ENCODE results near the gene CACNA1C. TPM values are rescaled to one million over a fixed set of nuclear protein-coding genes. Genes with fewer than 3 reads are reported as not detected.

Gene CACNA1C
- total RNA-seq, 1 experiment from 2014 or later = not detected

DNA sequence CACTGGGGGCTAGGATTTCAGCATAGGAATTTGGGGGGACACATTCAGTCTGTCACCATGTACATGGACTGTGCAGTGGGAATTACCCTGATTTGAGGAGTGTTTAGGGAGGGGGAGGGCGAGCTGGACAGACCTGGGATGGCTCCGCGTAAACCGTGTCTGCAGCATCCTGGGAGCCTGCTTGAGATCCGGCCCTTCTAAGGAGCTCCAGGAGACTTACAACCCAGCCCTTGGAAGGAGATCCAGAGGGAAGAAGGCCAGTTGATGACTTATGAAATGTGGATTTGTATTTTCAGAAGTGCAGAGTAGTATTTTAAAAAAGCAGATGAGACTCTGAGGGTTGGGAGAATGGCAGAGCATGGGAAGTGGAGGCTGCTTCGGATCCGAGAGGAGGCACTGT is 153.2 kb downstream of the CACNA1C start:
- no TSS peak for BruUV-seq (replicated peaks)
- H3K79me2 ChIP-seq (ENCODE audit: low read depth) = no peaks in the 10 kb centered on the region
- H4K20me1 ChIP-seq (ENCODE audit: insufficient read depth) = no peaks in the 10 kb centered on the region
- POLR2A ChIA-PET (ENCODE audit: unreplicated experiment) = no interaction called here
- TF ChIP-seq, protein P1, sequence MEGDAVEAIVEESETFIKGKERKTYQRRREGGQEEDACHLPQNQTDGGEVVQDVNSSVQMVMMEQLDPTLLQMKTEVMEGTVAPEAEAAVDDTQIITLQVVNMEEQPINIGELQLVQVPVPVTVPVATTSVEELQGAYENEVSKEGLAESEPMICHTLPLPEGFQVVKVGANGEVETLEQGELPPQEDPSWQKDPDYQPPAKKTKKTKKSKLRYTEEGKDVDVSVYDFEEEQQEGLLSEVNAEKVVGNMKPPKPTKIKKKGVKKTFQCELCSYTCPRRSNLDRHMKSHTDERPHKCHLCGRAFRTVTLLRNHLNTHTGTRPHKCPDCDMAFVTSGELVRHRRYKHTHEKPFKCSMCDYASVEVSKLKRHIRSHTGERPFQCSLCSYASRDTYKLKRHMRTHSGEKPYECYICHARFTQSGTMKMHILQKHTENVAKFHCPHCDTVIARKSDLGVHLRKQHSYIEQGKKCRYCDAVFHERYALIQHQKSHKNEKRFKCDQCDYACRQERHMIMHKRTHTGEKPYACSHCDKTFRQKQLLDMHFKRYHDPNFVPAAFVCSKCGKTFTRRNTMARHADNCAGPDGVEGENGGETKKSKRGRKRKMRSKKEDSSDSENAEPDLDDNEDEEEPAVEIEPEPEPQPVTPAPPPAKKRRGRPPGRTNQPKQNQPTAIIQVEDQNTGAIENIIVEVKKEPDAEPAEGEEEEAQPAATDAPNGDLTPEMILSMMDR (conservative IDR thresholded peaks at IDR 0.05) = no peak
- TF ChIP-seq EZH2 (IDR thresholded peaks at IDR 0.05; ENCODE audit: low read depth) = no peak
- H3K4me1 ChIP-seq (replicated peaks; ENCODE audit: insufficient read depth) = no peaks in the 10 kb centered on the region
- H3K9me3 ChIP-seq (ENCODE audit: insufficient read depth, low read depth) = no peaks in the 10 kb centered on the region
- H3K4me2 ChIP-seq = no peak overlapping the region
- H3K27me3 ChIP-seq (ENCODE audit: insufficient read depth, low read depth) = peaks cover 73% of the 10 kb centered on the region
- H2AFZ ChIP-seq = no peak overlapping the region
- no peak overlapping the region for H3K4me3 ChIP-seq
- no peak for DNase-seq
- H3K27ac ChIP-seq = no peak overlapping the region
- no peaks in the 10 kb centered on the region for H3K9me2 ChIP-seq (ENCODE audit: insufficient read depth)
- CTCF ChIA-PET = no interaction called here
- no peaks in the 10 kb centered on the region for H3F3A ChIP-seq (ENCODE audit: insufficient read depth, low read depth)
- intact Hi-C loops (cut with micrococcal nuclease; ENCODE audit: unreplicated experiment) = no loop called here
- H3K36me3 ChIP-seq (ENCODE audit: low read depth) = no peaks in the 10 kb centered on the region

DNA sequence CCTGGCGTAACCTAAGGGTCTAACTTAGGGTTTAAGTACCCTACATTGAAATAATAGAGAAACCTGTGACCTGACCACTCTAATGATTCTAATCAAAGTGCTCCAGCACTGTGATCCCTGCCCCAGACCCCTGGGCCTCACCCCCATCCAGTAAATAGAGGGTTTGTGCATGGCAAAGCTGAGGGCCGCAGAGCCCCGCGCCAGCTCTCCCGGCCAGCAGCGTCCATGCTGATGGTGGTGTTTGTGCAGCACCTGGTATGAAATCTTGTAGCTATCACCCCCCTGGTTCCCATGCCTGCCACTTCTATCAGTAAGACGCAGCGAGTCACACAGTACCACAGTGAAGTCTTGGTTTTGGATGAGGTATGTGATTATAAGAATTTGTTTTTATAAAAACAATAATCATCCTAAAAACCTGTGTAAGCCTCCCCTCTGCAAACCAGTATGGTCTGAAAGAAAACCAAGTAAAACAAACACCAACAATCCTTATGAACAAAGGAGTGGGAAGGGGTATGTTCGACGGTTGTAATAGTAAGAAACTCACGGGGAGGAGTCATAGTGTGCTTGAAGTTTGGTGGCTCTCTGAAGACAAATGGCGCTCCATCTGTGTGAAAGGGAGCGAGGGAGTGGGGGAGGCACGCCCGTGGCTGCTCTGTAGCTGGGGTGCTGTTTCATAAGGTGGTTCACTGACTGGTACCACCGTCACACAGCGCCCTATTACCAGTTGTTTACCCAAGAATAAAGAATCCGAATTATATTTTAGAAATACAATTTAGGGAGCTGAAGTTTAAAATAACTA is 156.2 kb downstream of the CACNA1C start:
- intact Hi-C loops (cut with micrococcal nuclease; ENCODE audit: unreplicated experiment) = no loop called here
- DNase-seq = no peak
- Histone ChIP-seq H3K79me2 (ENCODE audit: low read depth) (no peaks in the 10 kb centered on the region), H3K27ac (no peak overlapping the region), H3K4me1 (replicated peaks; ENCODE audit: insufficient read depth) (no peaks in the 10 kb centered on the region), H3K4me2 (no peak overlapping the region), H3F3A (ENCODE audit: insufficient read depth, low read depth) (no peaks in the 10 kb centered on the region), H3K9me2 (ENCODE audit: insufficient read depth) (no peaks in the 10 kb centered on the region), H2AFZ (no peak overlapping the region), H4K20me1 (ENCODE audit: insufficient read depth) (no peaks in the 10 kb centered on the region), H3K36me3 (ENCODE audit: low read depth) (no peaks in the 10 kb centered on the region), H3K9me3 (ENCODE audit: insufficient read depth, low read depth) (no peaks in the 10 kb centered on the region), H3K4me3 (no peak overlapping the region), H3K27me3 (ENCODE audit: insufficient read depth, low read depth) (peaks cover 80% of the 10 kb centered on the region)
- ChIA-PET POLR2A (ENCODE audit: unreplicated experiment) (no interaction called here), CTCF (no interaction called here)
- BruUV-seq (replicated peaks) = no TSS peak
- no peak for TF ChIP-seq EZH2 (IDR thresholded peaks at IDR 0.05; ENCODE audit: low read depth)
- TF ChIP-seq, protein P1 (conservative IDR thresholded peaks at IDR 0.05) = no peak

DNA sequence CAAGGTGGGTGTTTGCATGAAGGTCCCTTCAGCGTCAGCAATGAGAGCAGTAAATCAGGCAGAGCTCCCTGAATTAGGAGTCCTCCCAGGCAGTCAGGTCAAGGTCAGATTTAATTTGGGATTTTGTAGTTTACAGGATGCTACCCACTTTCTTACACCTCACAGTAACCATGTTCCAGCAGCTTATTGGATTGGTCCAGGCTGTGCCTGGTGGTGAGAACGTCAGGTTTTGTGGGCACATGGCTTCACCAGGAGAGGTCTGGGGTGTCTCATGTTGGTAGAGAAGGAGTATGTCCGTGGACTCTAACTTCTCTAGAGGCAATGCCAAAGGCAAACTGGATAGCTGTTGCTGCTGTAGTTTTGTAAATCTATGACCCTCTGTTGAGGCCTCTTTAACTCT is 158.3 kb downstream of the CACNA1C start:
- Histone ChIP-seq H3F3A (ENCODE audit: insufficient read depth, low read depth) (no peaks in the 10 kb centered on the region), H3K27me3 (ENCODE audit: insufficient read depth, low read depth) (peaks cover 89% of the 10 kb centered on the region), H3K36me3 (ENCODE audit: low read depth) (no peaks in the 10 kb centered on the region), H3K9me3 (ENCODE audit: insufficient read depth, low read depth) (no peaks in the 10 kb centered on the region), H3K4me3 (no peak overlapping the region), H3K27ac (no peak overlapping the region), H4K20me1 (ENCODE audit: insufficient read depth) (no peaks in the 10 kb centered on the region), H3K4me1 (replicated peaks; ENCODE audit: insufficient read depth) (no peaks in the 10 kb centered on the region), H3K9me2 (ENCODE audit: insufficient read depth) (no peaks in the 10 kb centered on the region), H3K79me2 (ENCODE audit: low read depth) (no peaks in the 10 kb centered on the region), H2AFZ (no peak overlapping the region), H3K4me2 (no peak overlapping the region)
- ChIA-PET POLR2A (ENCODE audit: unreplicated experiment) (no interaction called here), CTCF (no interaction called here)
- TF ChIP-seq, protein P1 (conservative IDR thresholded peaks at IDR 0.05) = no peak
- no peak for TF ChIP-seq EZH2 (IDR thresholded peaks at IDR 0.05; ENCODE audit: low read depth)
- intact Hi-C loops (cut with micrococcal nuclease; ENCODE audit: unreplicated experiment) = no loop called here
- no peak for DNase-seq
- BruUV-seq (replicated peaks) = no TSS peak

All from PC-9 (cell line).